ENCODE measurements around the gene ABCC11. TPM values are rescaled to one million over a fixed set of nuclear protein-coding genes. Genes with fewer than 3 reads are reported as not detected.

The ABCC11 gene
- total RNA-seq, 1 experiment from 2014 or later, result 0.34 TPM

DNA sequence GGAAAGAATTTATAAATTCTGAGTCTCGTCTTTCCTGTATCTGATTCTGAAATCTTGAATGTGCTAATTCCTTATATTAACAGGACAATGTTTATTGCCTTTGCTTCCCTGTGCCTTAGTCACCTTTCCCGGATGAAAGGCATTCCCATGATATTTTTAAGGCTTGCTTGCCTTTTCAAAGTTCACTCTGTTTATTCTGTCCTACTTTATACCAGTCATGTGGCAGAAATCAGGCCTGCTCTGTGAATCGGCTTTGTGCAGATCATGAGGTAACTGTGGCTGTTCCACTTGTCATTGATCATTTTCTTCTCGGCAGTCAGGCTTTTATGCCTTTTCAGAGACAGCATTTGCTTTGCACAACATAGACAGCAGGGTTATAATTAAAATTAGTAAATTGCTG, 28.8 kb upstream of the ABCC11 start:
- POLR2A ChIA-PET, result no interaction called here
- Mint-ChIP-seq H3K4me1 (ENCODE audit: low read depth, unreplicated experiment) (peaks cover 11% of the 10 kb centered on the region), H3K27ac (ENCODE audit: unreplicated experiment) (no peak overlapping the region), H3K4me3 (ENCODE audit: unreplicated experiment) (no peak overlapping the region), H3K27me3 (ENCODE audit: insufficient read depth, unreplicated experiment) (no peaks in the 10 kb centered on the region), H3K36me3 (ENCODE audit: insufficient read depth, unreplicated experiment) (peaks cover 21% of the 10 kb centered on the region), H3K9me3 (ENCODE audit: unreplicated experiment) (no peaks in the 10 kb centered on the region)
- no peak for DNase-seq
- TF ChIP-seq, protein P1, sequence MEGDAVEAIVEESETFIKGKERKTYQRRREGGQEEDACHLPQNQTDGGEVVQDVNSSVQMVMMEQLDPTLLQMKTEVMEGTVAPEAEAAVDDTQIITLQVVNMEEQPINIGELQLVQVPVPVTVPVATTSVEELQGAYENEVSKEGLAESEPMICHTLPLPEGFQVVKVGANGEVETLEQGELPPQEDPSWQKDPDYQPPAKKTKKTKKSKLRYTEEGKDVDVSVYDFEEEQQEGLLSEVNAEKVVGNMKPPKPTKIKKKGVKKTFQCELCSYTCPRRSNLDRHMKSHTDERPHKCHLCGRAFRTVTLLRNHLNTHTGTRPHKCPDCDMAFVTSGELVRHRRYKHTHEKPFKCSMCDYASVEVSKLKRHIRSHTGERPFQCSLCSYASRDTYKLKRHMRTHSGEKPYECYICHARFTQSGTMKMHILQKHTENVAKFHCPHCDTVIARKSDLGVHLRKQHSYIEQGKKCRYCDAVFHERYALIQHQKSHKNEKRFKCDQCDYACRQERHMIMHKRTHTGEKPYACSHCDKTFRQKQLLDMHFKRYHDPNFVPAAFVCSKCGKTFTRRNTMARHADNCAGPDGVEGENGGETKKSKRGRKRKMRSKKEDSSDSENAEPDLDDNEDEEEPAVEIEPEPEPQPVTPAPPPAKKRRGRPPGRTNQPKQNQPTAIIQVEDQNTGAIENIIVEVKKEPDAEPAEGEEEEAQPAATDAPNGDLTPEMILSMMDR (IDR thresholded peaks at IDR 0.05; ENCODE audit: insufficient read depth in 1 of 2, low read depth in 1 of 2, low read length in 1 of 2, severe bottlenecking in 1 of 2, unreplicated experiment in 1 of 2), result no peak
- intact Hi-C loops (cut with micrococcal nuclease; ENCODE audit: unreplicated experiment), result no loop called here
- CTCF ChIA-PET, result no interaction called here
- H3K4me3 ChIP-seq (ENCODE audit: low read depth, low read length), result no peak overlapping the region
- BruUV-seq (replicated peaks), result no TSS peak
- H3K27me3 ChIP-seq (replicated peaks; ENCODE audit: control insufficient read depth, insufficient read depth, low read length), result no peaks in the 10 kb centered on the region
- no peaks in the 10 kb centered on the region for H3K4me1 ChIP-seq
- no peaks in the 10 kb centered on the region for H3K9me3 ChIP-seq
- H3K36me3 ChIP-seq (ENCODE audit: control insufficient read depth, insufficient read depth, low read length), result peaks cover 1% of the 10 kb centered on the region

DNA sequence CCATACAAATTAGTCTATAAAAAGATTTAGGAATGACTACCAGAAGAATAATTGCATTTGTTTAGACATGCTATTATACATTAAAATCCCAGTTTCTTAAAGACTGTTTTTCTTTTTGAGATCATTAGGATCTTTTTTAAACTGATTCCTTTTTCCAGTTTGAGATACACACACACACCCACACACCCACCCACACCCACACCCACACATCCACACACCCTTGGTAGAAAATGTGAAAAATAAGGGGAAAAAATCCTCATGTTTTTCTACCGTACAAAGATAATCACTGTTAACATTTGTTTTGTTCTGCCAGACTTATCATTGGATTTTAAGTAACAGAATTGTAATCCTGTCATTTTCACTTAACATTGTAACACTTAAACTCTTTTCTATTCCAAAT, 27.1 kb upstream of the ABCC11 start:
- no peaks in the 10 kb centered on the region for H3K9me3 Mint-ChIP-seq (ENCODE audit: unreplicated experiment)
- ChIA-PET POLR2A (no interaction called here), CTCF (no interaction called here)
- H3K4me3 Mint-ChIP-seq (ENCODE audit: unreplicated experiment), result no peak overlapping the region
- no peaks in the 10 kb centered on the region for H3K4me1 ChIP-seq
- no peak for DNase-seq
- no peak overlapping the region for H3K4me3 ChIP-seq (ENCODE audit: low read depth, low read length)
- no peaks in the 10 kb centered on the region for H3K27me3 Mint-ChIP-seq (ENCODE audit: insufficient read depth, unreplicated experiment)
- H3K36me3 Mint-ChIP-seq (ENCODE audit: insufficient read depth, unreplicated experiment), result peaks cover 21% of the 10 kb centered on the region
- no TSS peak for BruUV-seq (replicated peaks)
- no peaks in the 10 kb centered on the region for H3K27me3 ChIP-seq (replicated peaks; ENCODE audit: control insufficient read depth, insufficient read depth, low read length)
- TF ChIP-seq, protein P1 (IDR thresholded peaks at IDR 0.05; ENCODE audit: insufficient read depth in 1 of 2, low read depth in 1 of 2, low read length in 1 of 2, severe bottlenecking in 1 of 2, unreplicated experiment in 1 of 2), result no peak
- no peaks in the 10 kb centered on the region for H3K9me3 ChIP-seq
- H3K36me3 ChIP-seq (ENCODE audit: control insufficient read depth, insufficient read depth, low read length), result peaks cover 1% of the 10 kb centered on the region
- intact Hi-C loops (cut with micrococcal nuclease; ENCODE audit: unreplicated experiment), result no loop called here
- peaks cover 11% of the 10 kb centered on the region for H3K4me1 Mint-ChIP-seq (ENCODE audit: low read depth, unreplicated experiment)
- H3K27ac Mint-ChIP-seq (ENCODE audit: unreplicated experiment), result no peak overlapping the region

DNA sequence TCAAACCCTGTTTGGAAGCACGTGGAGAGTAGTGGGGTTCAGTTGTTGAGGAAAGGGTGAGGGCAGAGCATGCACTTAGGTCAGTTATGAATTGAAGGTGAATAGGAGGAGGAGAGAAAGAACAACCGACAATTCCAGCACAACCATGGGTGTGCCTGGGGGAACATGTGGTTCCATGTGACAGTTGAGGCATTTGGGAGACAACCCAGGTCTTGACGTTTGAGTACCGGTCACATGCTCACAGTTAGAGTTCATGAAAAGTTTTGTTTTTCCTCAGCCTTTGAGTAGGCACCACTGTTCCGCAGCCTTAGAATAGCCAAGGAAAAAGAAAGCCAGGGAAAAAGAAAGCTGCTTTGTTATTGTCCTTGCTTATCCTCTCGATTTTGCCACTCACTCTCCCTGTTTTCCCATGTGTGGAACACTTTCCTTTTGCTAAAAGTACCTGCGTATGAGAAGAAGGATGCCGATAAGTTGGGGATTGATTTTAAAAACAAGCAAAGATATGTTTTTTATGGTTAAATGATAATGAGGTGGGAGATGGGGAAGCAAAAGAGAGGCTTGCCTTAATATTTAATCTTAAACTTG, 25.6 kb upstream of the ABCC11 start:
- H3K4me1 Mint-ChIP-seq (ENCODE audit: low read depth, unreplicated experiment), result peaks cover 4% of the 10 kb centered on the region
- ChIA-PET CTCF (no interaction called here), POLR2A (no interaction called here)
- Histone ChIP-seq H3K9me3 (no peaks in the 10 kb centered on the region), H3K36me3 (ENCODE audit: control insufficient read depth, insufficient read depth, low read length) (no peaks in the 10 kb centered on the region; the same call in 1 of the 2 replicates), H3K27me3 (replicated peaks; ENCODE audit: control insufficient read depth, insufficient read depth, low read length) (no peaks in the 10 kb centered on the region), H3K4me3 (ENCODE audit: low read depth, low read length) (no peak overlapping the region), H3K4me1 (no peaks in the 10 kb centered on the region)
- TF ChIP-seq, protein P1 (IDR thresholded peaks at IDR 0.05; ENCODE audit: insufficient read depth in 1 of 2, low read depth in 1 of 2, low read length in 1 of 2, severe bottlenecking in 1 of 2, unreplicated experiment in 1 of 2), result no peak
- BruUV-seq (replicated peaks), result no TSS peak
- no peaks in the 10 kb centered on the region for H3K9me3 Mint-ChIP-seq (ENCODE audit: unreplicated experiment)
- peaks cover 10% of the 10 kb centered on the region for H3K36me3 Mint-ChIP-seq (ENCODE audit: insufficient read depth, unreplicated experiment)
- H3K4me3 Mint-ChIP-seq (ENCODE audit: unreplicated experiment), result no peak overlapping the region
- DNase-seq, result no peak
- H3K27me3 Mint-ChIP-seq (ENCODE audit: insufficient read depth, unreplicated experiment), result no peaks in the 10 kb centered on the region
- H3K27ac Mint-ChIP-seq (ENCODE audit: unreplicated experiment), result no peak overlapping the region
- intact Hi-C loops (cut with micrococcal nuclease; ENCODE audit: unreplicated experiment), result no loop called here
